Measurements from ENCODE around the gene FMC1. TPM values are rescaled to one million over a fixed set of nuclear protein-coding genes. Genes with fewer than 3 reads are reported as not detected.

The FMC1 gene
- total RNA-seq, 4 donors from 2014 or later, result 0.91 to 12.6 (median 4.4) TPM

GRCh38 chr7:139297795-139298194 lies 43.3 kb upstream of the FMC1 start:
- Histone ChIP-seq H3K27ac (no peak overlapping the region), H3K9me3 (no peaks in the 10 kb centered on the region), H3K27me3 (no peaks in the 10 kb centered on the region), H3K4me3 (no peak overlapping the region), H3K36me3 (peaks cover 0 to 99% (median 0%) of the 10 kb centered on the region in 3 donors), H3K4me1 (no peaks in the 10 kb centered on the region)
- TF ChIP-seq POLR2A (IDR thresholded peaks at IDR 0.05), result no peak
- TF ChIP-seq CTCF (IDR thresholded peaks at IDR 0.05), result no peak
- intact Hi-C loops (cut with DNase I), result no loop called here
- no peak for DNase-seq
- WGBS, 2 donors, result 53 to 58% methylated on average over 6 of the region's 6 CpGs

GRCh38 chr7:139299296-139299695 lies 41.8 kb upstream of the FMC1 start:
- H3K4me3 ChIP-seq, result no peak overlapping the region
- H3K27ac ChIP-seq, result no peak overlapping the region
- DNase-seq, result no peak
- peaks cover 0 to 90% (median 0%) of the 10 kb centered on the region in 3 donors for H3K36me3 ChIP-seq
- WGBS, 2 donors, result 90 to 98% methylated on average over 2 of the region's 2 CpGs
- H3K27me3 ChIP-seq, result no peaks in the 10 kb centered on the region
- intact Hi-C loops (cut with DNase I), result no loop called here
- no peaks in the 10 kb centered on the region for H3K9me3 ChIP-seq
- no peaks in the 10 kb centered on the region for H3K4me1 ChIP-seq
- TF ChIP-seq CTCF (IDR thresholded peaks at IDR 0.05) (no peak), POLR2A (IDR thresholded peaks at IDR 0.05) (no peak)

- no peak overlapping the region for H3K27ac ChIP-seq
- intact Hi-C loops (cut with DNase I), result no loop called here
Observed at GRCh38 chr7:139300390-139300789, 40.7 kb upstream of the FMC1 start.

GRCh38 chr7:139304517-139304916 lies 36.6 kb upstream of the FMC1 start:
- Histone ChIP-seq H3K27me3 (no peaks in the 10 kb centered on the region), H3K4me1 (no peaks in the 10 kb centered on the region), H3K27ac (no peak overlapping the region), H3K4me3 (no peak overlapping the region), H3K36me3 (peaks cover 0 to 77% (median 0%) of the 10 kb centered on the region in 3 donors), H3K9me3 (no peaks in the 10 kb centered on the region)
- DNase-seq, result no peak
- WGBS, 2 donors, result 48 to 72% methylated on average over 1 of the region's 1 CpG
- TF ChIP-seq CTCF (IDR thresholded peaks at IDR 0.05) (no peak), POLR2A (IDR thresholded peaks at IDR 0.05) (no peak)
- intact Hi-C loops (cut with DNase I), result no loop called here

More at GRCh38 chr7:139300390-139300789, 40.7 kb upstream of the FMC1 start:
- Histone ChIP-seq H3K4me3 (no peak overlapping the region), H3K9me3 (no peaks in the 10 kb centered on the region), H3K4me1 (no peaks in the 10 kb centered on the region), H3K36me3 (peaks cover 0 to 89% (median 0%) of the 10 kb centered on the region in 3 donors), H3K27me3 (no peaks in the 10 kb centered on the region)
- 68 to 82% methylated on average over 2 of the region's 2 CpGs for WGBS, 2 donors
- no peak for DNase-seq
- TF ChIP-seq CTCF (IDR thresholded peaks at IDR 0.05) (no peak), POLR2A (IDR thresholded peaks at IDR 0.05) (no peak)

GRCh38 chr7:139317939-139318505 lies 23.1 kb upstream of the FMC1 start:
- 82 to 87% methylated on average over 5 of the region's 5 CpGs for WGBS, 2 donors
- H3K4me3 ChIP-seq, result no peak overlapping the region
- H3K4me1 ChIP-seq, result no peaks in the 10 kb centered on the region
- no peak for DNase-seq
- no peak overlapping the region for H3K27ac ChIP-seq
- H3K36me3 ChIP-seq, result no peaks in the 10 kb centered on the region
- no peaks in the 10 kb centered on the region for H3K9me3 ChIP-seq
- intact Hi-C loops (cut with DNase I), result no loop called here
- TF ChIP-seq CTCF (IDR thresholded peaks at IDR 0.05) (no peak), POLR2A (IDR thresholded peaks at IDR 0.05) (no peak)
- no peaks in the 10 kb centered on the region for H3K27me3 ChIP-seq
